Activated T-helper 1 cell treated with anti-CD3 and anti-CD28 coated beads, Interleukin-12 subunit alpha, Interleukin-12 subunit beta, Interleukin-2, Interleukin-4 antibody, amounts not matched to agents 30 ng/mL and 10 ng/mL and 1 ng/mL, durations not matched to agents 14 hours and 24 hours and 36 hours (primary cell): Measurements from ENCODE around the gene MOXD1. TPM values are rescaled to one million over a fixed set of nuclear protein-coding genes. Genes with fewer than 3 reads are reported as not detected.

ENCODE experiments used
- DNase-seq: peaks from one replicate; pipeline ENCODE4 v3.0.0; 2021; ENCODE audit warnings: low spot score
- H3K27ac Mint-ChIP-seq: one replicate; pipeline ENCODE4 v1.8.0; 2021; ENCODE audit warnings: mild to moderate bottlenecking, mixed read lengths
- H3K27me3 Mint-ChIP-seq: one replicate; pipeline ENCODE4 v1.8.0; 2022; ENCODE audit warnings: mild to moderate bottlenecking, moderate library complexity, mixed read lengths; ENCODE audit not compliant: insufficient read depth
- H3K36me3 Mint-ChIP-seq: one replicate; pipeline ENCODE4 v1.8.0; 2021; ENCODE audit warnings: low read depth, mixed read lengths
- H3K4me1 Mint-ChIP-seq: one replicate; pipeline ENCODE4 v1.8.0; 2021; ENCODE audit warnings: low read depth, mixed read lengths
- H3K4me3 Mint-ChIP-seq: one replicate; pipeline ENCODE4 v1.8.0; 2021; ENCODE audit warnings: mild to moderate bottlenecking, moderate library complexity, mixed read lengths
- H3K9me3 Mint-ChIP-seq: one replicate; pipeline ENCODE4 v1.8.0; 2021; ENCODE audit warnings: mixed read lengths
- intact Hi-C: fragments of 100-400 bp; cut with micrococcal nuclease; formaldehyde crosslinking; loops from one replicate; pipeline ENCODE4 v1.15.1; 2024
- total RNA-seq: library from RNA; stranded (reverse); gene quantifications from 2 replicates; pipeline ENCODE4 v1.2.3, GENCODE V29; 2022

MOXD1 gene
- total RNA-seq, 1 donor from 2014 or later = 0.29 TPM

DNA sequence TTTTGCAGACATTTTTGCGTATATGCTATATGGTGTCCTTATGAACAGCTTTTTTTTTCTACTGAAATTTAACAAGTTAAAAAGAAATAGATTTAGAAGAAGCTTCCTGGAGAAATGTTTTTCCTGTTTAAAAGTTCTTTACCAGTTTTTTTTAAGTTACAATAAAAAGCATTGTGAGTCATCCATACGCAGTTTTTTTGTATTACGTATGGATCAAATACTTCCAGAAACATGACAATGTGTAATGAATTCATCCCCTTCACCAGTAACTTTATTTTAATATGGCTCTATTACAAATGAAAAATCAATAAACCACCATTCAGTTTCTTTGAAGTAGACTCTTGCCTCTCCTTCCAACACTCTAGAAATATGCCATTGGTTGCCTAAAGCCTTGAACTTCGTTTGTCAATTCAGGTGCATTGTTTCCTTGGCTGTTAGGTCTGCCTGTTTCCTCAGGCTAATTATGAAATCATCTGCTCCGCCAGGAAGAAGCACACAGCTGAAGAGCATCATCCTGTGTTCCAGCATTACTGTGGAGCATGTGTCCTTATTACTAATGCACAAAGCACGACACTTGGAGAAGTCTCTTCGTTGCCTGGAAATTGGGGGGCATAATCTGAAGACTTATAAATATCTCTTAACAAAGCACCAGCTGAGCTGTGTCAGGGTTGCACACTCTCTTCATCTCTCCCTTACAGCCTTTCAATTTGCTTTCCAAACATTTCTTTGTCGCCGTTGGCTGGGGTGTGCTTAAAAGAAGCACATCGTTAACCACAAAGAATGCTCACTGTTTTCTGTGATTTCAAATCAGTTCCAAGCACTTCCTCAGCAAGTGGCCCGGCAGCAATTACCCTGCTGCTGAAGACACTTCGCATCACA, 9.6 kb downstream of the MOXD1 start:
- H3K27me3 Mint-ChIP-seq = peaks cover 26% of the 10 kb centered on the region
- DNase-seq = no peak
- no peak overlapping the region for H3K4me3 Mint-ChIP-seq
- no peak overlapping the region for H3K27ac Mint-ChIP-seq
- H3K36me3 Mint-ChIP-seq = no peaks in the 10 kb centered on the region
- intact Hi-C loops = loop anchor here (1.0 to 5.0 kb wide), 3 partner anchors 91 to 113 kb away; no protein-coding TSS in a partner anchor
- H3K9me3 Mint-ChIP-seq = peaks cover 16% of the 10 kb centered on the region
- no peaks in the 10 kb centered on the region for H3K4me1 Mint-ChIP-seq

DNA sequence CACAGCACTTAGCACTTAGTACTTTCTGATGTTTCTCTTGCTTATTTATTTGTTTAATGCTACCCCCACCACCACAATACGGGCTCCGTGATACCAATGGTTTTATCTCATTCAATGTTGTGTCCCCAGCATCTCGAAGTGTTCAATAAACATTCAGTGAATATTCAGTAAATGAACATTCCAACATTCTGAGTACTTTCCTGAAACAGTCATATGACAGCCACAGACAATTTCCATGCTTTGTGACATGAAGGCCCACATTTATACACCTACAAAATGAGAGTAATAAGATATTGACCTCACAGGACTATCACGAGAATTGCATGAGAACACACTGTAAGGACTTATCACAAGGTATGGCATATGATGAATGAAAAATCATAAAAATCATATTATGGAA, 10.8 kb downstream of the MOXD1 start:
- intact Hi-C loops = loop anchor here (5.0 kb wide), 1 partner anchor 92 kb away; no protein-coding TSS in a partner anchor
- no peaks in the 10 kb centered on the region for H3K4me1 Mint-ChIP-seq
- no peak overlapping the region for H3K4me3 Mint-ChIP-seq
- no peak for DNase-seq
- H3K27ac Mint-ChIP-seq = no peak overlapping the region
- peaks cover 19% of the 10 kb centered on the region for H3K27me3 Mint-ChIP-seq
- H3K9me3 Mint-ChIP-seq = peaks cover 15% of the 10 kb centered on the region
- no peaks in the 10 kb centered on the region for H3K36me3 Mint-ChIP-seq

DNA sequence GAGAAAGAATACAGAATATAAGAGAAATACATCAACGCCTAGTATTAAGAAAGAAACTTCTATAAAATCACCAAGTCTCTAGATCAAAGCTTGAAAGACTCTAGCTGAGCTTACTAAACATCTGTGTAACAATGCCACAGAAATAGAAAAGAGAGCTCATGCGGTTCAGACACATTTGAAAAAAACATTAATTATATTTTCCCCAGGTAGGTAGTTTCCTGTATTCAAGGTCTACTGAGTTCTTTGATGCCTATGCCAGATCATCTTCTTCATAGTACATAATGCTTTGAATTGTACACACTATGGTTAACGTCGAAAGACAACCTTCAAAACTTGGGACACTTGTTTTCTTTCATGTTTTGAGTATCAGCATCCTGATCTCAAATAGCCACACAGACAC, 11.3 kb downstream of the MOXD1 start:
- peaks cover 11% of the 10 kb centered on the region for H3K9me3 Mint-ChIP-seq
- no peak overlapping the region for H3K4me3 Mint-ChIP-seq

DNA sequence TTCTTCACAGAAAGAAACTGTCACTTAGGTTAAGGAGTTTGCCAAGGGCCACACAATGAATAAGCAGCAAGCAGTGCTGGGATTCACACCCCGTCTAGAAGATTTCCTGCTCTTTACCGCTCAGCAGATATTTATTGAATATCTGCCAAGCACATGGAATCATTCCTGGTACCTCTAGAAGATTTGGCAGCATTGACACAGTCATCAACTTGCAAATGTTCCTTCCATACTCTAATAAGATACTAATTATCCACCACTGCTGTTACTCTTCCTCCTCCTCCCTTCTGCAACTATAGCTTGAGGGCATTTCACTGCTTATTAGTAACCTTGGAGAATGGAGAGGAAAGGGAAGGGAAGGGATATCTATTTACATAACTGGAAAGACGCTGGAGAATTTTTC, 13.0 kb downstream of the MOXD1 start:
- Mint-ChIP-seq H3K36me3 (no peaks in the 10 kb centered on the region), H3K27ac (no peak overlapping the region), H3K9me3 (no peaks in the 10 kb centered on the region), H3K4me1 (no peaks in the 10 kb centered on the region), H3K27me3 (peaks cover 16% of the 10 kb centered on the region), H3K4me3 (no peak overlapping the region)
- intact Hi-C loops = no loop called here
- no peak for DNase-seq

More for the DNA sequence above, 11.3 kb downstream of the MOXD1 start:
- no peaks in the 10 kb centered on the region for H3K36me3 Mint-ChIP-seq
- H3K27me3 Mint-ChIP-seq = peaks cover 16% of the 10 kb centered on the region
- H3K27ac Mint-ChIP-seq = no peak overlapping the region
- intact Hi-C loops = loop anchor here (5.0 kb wide), 1 partner anchor 92 kb away; no protein-coding TSS in a partner anchor
- H3K4me1 Mint-ChIP-seq = no peaks in the 10 kb centered on the region
- no peak for DNase-seq

DNA sequence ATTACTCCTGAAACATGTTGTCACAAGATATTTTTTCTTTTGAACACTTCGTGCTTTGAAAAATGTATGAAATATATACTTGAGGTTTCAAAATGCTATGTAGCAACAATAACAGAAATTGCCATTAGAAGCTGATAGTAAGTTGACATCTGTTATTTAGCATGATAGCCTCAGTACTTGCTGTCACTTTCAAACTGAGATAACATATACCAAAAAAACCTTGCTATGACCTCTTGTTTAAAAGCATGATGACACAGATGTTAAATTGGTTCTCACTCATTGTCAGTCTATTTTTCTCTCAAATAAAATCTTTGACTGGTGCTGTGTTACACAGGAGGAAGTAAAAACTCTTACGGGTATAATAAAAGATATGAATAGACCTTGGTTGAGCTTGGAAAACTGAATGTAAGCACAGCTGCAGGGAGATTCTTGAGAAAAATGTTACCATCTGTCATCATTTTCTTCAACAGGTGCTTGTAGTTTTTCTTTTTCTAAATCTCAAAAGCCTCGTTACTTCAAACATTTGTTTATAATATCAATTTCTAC, 18.6 kb downstream of the MOXD1 start:
- DNase-seq = no peak
- Mint-ChIP-seq H3K27me3 (peaks cover 19% of the 10 kb centered on the region), H3K36me3 (no peaks in the 10 kb centered on the region), H3K4me1 (no peaks in the 10 kb centered on the region), H3K4me3 (no peak overlapping the region), H3K27ac (no peak overlapping the region), H3K9me3 (peaks cover 7% of the 10 kb centered on the region)
- intact Hi-C loops = no loop called here

DNA sequence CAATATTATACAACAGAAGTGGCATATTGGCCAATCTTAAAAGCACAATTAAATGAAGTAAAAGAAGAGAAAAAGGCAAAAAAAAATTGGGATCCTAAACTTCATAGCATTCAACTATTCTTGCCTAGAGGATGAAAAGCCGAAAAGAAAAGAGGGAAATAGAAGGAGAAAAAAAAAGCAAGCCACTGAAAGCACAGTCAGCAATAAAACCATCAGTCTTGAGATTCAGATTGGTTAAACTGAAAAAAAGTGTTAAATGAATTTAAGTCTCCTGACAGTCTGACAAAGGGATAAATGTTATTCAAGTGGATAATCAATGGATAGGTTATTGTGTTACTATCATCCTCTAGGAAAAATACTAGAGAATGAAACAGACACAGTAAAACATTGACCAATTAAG, 19.9 kb downstream of the MOXD1 start:
- Mint-ChIP-seq H3K4me1 (no peaks in the 10 kb centered on the region), H3K27ac (no peak overlapping the region), H3K36me3 (no peaks in the 10 kb centered on the region), H3K9me3 (peaks cover 7% of the 10 kb centered on the region), H3K4me3 (no peak overlapping the region), H3K27me3 (peaks cover 21% of the 10 kb centered on the region)
- DNase-seq = no peak
- intact Hi-C loops = no loop called here

DNA sequence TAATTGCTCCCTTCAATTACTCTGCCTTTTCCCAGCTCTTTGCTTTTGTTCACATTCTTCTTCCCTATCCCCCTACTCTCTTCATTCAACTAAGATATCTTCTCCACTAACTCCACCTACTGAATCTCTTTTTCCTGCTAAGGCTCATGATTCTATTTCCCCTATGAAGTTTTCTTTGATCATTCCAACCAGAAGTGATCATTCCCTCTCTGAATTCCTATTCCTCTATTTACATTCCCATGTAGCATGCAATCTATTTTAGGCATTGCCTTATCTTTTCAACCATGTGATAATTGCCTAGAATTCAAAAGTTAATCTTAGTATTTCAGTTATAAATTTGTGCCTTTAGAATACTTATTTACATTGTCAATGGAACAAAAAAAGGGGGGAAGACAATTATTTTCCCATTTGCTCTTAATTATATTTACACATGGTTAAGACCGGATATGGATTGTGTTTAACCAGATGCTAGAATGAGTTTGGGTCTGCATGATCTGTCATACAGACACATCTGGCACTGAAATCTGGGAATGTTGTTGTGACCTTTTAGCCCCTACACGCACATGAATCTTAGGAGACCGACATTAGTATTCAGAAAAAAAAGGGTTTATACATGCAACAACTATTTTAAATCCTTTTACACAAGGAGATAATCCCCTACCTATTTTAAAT, 20.8 kb downstream of the MOXD1 start:
- intact Hi-C loops = no loop called here
- no peak overlapping the region for H3K27ac Mint-ChIP-seq
- peaks cover 21% of the 10 kb centered on the region for H3K27me3 Mint-ChIP-seq

DNA sequence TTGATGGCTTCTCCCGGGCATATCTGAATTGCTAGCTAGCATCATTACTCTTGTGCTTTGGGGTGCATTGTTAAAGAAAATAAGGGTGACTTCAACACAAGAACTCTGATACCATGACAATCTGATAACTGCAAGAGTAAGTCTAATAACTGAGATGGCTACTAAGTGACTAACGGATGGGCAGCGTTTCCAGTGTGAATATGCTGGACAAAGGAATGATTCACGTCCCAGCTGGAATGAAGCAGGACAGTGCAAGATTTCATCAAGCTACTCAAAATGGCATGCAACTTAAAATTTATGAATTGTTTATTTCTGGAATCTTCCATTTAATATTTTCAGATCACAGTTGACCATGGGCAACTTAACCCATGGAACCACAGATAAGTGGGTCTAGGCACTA, 31.7 kb downstream of the MOXD1 start:
- H3K27ac Mint-ChIP-seq = no peak overlapping the region
- no peaks in the 10 kb centered on the region for H3K36me3 Mint-ChIP-seq
- peaks cover 26% of the 10 kb centered on the region for H3K27me3 Mint-ChIP-seq
- intact Hi-C loops = loop anchor here (5.0 kb wide), 2 partner anchors 128 to 443 kb away; partner anchors contain the start of gene RPS12
- no peaks in the 10 kb centered on the region for H3K9me3 Mint-ChIP-seq
- no peak overlapping the region for H3K4me3 Mint-ChIP-seq
- no peak for DNase-seq
- peaks cover 19% of the 10 kb centered on the region for H3K4me1 Mint-ChIP-seq

More for the DNA sequence above, 20.8 kb downstream of the MOXD1 start:
- H3K36me3 Mint-ChIP-seq = no peaks in the 10 kb centered on the region
- H3K4me1 Mint-ChIP-seq = no peaks in the 10 kb centered on the region
- DNase-seq = no peak
- no peak overlapping the region for H3K4me3 Mint-ChIP-seq
- H3K9me3 Mint-ChIP-seq = peaks cover 7% of the 10 kb centered on the region

DNA sequence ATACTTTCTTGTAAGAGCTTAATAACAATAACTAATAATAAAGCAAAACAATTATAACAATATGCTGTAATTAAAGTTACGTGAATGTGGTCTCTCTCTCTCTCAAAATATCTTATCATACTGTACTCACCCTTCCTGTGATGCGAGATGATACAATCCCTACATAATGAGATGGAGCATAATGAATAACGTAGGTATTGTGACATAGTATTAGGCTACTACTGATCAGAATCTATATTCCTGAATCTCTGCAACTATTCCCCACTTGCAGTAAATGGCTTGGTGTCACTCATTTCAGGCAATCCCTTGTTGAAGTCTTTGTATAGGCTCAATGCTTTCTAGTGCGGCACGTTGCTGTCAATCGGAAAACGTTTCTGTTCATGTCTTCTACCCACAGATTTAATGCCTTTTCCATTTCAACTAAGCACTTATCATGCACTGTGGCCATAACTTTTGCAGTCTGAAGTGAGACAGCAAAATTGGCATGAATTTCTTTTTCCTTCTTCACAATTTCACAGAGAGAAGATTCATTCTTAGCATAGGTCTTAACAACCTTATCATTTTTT, 32.3 kb downstream of the MOXD1 start:
- H3K4me3 Mint-ChIP-seq = no peak overlapping the region
- intact Hi-C loops = loop anchor here (5.0 kb wide), 2 partner anchors 128 to 443 kb away; partner anchors contain the start of gene RPS12

DNA sequence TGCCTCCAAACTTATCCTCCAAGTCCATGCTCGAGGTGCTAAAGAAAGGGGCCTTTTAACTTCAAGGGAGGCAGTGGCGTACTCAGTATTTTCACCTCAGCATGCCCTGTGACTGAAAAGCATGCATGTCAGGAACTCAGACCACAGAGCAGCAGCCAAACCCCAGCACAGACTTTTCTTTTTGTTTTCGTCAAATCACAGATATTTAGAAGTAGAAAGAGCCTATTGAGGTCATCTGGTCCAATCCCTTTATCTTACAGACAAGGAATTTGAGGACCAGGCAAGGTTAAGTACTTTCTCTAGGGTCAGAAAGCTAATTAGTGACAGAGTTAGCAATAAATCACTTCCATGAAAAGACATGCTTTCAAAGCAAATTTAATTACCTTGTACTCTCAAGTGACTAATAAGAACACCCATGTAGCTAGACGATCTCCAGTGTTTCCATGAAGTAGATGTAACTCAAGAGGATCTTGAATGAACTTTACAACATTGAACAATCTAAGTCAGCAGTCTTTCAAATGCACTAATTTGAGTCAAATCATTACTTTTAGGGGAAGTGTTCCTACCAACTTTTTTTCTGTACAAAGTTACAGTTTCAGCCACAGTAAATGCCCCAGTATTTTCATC, 35.9 kb downstream of the MOXD1 start:
- intact Hi-C loops = loop anchor here (1.0 to 5.0 kb wide), 6 partner anchors 8 to 447 kb away; partner anchors contain the start of gene RPS12
- peaks cover 19% of the 10 kb centered on the region for H3K27me3 Mint-ChIP-seq
- H3K4me3 Mint-ChIP-seq = peak overlapping the region; percentile 45
- no peaks in the 10 kb centered on the region for H3K9me3 Mint-ChIP-seq
- no peaks in the 10 kb centered on the region for H3K36me3 Mint-ChIP-seq
- peaks cover 37% of the 10 kb centered on the region for H3K4me1 Mint-ChIP-seq
- no peak for DNase-seq
- peak overlapping the region; percentile 84 for H3K27ac Mint-ChIP-seq

More for the DNA sequence above, 32.3 kb downstream of the MOXD1 start:
- peaks cover 25% of the 10 kb centered on the region for H3K27me3 Mint-ChIP-seq
- peaks cover 24% of the 10 kb centered on the region for H3K4me1 Mint-ChIP-seq
- no peak for DNase-seq
- H3K36me3 Mint-ChIP-seq = no peaks in the 10 kb centered on the region
- no peak overlapping the region for H3K27ac Mint-ChIP-seq
- H3K9me3 Mint-ChIP-seq = no peaks in the 10 kb centered on the region

DNA sequence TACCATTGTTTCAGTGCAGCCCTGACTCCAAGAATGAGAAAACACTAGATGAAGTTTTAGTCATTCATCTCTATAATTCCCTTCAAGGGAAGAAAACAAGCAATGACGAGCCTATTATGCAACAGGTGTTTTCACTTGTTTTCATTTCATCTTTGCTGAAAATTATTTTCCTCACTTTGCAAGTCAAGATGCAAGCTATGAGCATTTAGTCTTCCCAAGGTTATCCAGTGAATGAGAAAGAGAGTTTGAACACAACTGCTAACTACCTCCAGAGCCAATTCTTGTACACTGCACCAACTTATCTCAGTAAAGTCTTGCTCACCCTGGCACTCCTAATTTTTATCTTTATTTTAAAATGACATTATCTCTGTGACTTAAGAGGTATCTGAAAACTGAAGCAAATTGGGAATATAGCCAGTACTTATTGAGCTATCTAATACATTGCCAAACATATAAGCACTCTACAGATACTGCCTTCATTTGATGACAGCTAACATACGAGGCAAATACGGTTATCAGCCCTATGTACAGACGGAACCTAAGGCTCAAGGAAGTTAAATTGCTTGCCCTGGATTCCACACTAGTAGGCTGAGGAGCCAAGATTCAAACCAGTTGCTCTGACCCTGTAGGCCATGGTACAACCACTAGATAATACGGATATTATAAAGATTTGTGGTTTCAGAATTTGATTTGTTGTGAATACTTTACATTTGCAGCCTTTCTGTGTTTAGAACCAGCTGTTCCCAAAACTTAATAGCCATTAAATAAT, 36.8 kb downstream of the MOXD1 start:
- intact Hi-C loops = loop anchor here (1.0 to 5.0 kb wide), 6 partner anchors 7 to 448 kb away; partner anchors contain the start of gene RPS12
- H3K36me3 Mint-ChIP-seq = no peaks in the 10 kb centered on the region
- no peak overlapping the region for H3K27ac Mint-ChIP-seq
- H3K4me1 Mint-ChIP-seq = peaks cover 37% of the 10 kb centered on the region
- no peak for DNase-seq
- H3K4me3 Mint-ChIP-seq = no peak overlapping the region
- peaks cover 21% of the 10 kb centered on the region for H3K27me3 Mint-ChIP-seq
- H3K9me3 Mint-ChIP-seq = no peaks in the 10 kb centered on the region
